ENCODE results near the gene AGXT. TPM values are rescaled to one million over a fixed set of nuclear protein-coding genes. Genes with fewer than 3 reads are reported as not detected.

The AGXT gene
- total RNA-seq, 4 donors from 2014 or later, result 0.80 TPM; not detected in 3

DNA sequence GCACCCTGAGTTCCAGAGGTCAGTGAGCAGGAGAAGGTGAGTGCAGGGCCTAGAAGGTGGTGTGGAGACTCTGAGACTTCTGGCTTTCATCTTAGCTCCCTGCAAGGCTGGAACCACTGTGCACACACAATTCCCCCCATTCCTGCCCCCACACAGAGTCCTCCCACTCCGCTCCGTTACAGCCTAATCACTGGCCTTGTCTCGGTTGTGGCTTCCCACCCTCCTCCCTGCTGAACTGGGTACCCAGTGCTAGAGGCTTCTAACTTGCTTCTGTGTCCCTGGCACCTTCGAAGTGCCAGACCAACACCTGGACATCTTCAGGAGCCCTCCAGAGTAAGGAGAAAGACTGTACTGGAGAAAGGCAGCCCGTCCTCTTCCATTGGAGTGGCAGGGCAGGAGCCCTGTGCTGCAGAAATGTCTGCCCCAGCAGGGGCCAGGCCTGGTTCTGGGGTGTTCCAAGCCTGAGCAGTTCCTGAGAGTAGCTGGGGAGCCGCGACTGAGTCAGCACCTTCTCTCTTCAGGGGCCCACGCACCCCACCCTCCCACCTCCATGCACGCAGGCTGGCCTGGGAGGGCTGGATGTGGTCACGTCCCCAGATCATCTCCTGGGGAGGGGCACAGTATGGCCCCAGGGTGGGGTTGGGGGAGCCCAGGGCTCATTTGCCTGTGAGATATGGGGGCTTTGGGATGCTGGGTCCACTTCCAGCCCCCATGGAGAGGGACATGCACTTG, 60.9 kb downstream of the AGXT start:
- 79% methylated on average over 9 of the region's 10 CpGs for WGBS
- peak; percentile 28 to 62 for DNase-seq (ENCODE audit: low spot score in 2 of 2)

More for the DNA sequence above, 60.9 kb downstream of the AGXT start:
- Histone ChIP-seq H3K4me1 (no peaks in the 10 kb centered on the region), H3K9me3 (no peaks in the 10 kb centered on the region), H3K27me3 (peaks cover 3% of the 10 kb centered on the region), H3K27ac (no peak overlapping the region), H3K36me3 (no peaks in the 10 kb centered on the region), H3K4me3 (no peak overlapping the region)
- TF ChIP-seq EP300 (IDR thresholded peaks at IDR 0.05) (no peak), POLR2A (IDR thresholded peaks at IDR 0.05) (no peak), POLR2AphosphoS5 (IDR thresholded peaks at IDR 0.05) (no peak)
- TF ChIP-seq, protein P1, sequence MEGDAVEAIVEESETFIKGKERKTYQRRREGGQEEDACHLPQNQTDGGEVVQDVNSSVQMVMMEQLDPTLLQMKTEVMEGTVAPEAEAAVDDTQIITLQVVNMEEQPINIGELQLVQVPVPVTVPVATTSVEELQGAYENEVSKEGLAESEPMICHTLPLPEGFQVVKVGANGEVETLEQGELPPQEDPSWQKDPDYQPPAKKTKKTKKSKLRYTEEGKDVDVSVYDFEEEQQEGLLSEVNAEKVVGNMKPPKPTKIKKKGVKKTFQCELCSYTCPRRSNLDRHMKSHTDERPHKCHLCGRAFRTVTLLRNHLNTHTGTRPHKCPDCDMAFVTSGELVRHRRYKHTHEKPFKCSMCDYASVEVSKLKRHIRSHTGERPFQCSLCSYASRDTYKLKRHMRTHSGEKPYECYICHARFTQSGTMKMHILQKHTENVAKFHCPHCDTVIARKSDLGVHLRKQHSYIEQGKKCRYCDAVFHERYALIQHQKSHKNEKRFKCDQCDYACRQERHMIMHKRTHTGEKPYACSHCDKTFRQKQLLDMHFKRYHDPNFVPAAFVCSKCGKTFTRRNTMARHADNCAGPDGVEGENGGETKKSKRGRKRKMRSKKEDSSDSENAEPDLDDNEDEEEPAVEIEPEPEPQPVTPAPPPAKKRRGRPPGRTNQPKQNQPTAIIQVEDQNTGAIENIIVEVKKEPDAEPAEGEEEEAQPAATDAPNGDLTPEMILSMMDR (IDR thresholded peaks at IDR 0.05), result no peak

Other genes with a start within 250 kb of the AGXT start
- gene GPR35, start 243.3 kb upstream of the AGXT start, total RNA-seq, result 1 to 10 TPM; 1.4 to 7.5 (median 2.5) TPM
- gene AQP12B, start 185.9 kb upstream of the AGXT start, total RNA-seq, result not detected
- not detected for gene AQP12A, start 177.0 kb upstream of the AGXT start, total RNA-seq
- 10 to 100 TPM in 1 of 4 donors, 1 to 10 TPM in 3; 2.9 to 15.9 (median 3.2) TPM for gene KIF1A, start 48.6 kb upstream of the AGXT start, total RNA-seq
- gene MAB21L4, start 27.3 kb downstream of the AGXT start, total RNA-seq, result 10 to 100 TPM; 28.7 to 97.5 (median 69.2) TPM
- gene CROCC2, start 37.5 kb downstream of the AGXT start, total RNA-seq, result not detected
- 10 to 100 TPM in 3 of 4 donors, 1 to 10 TPM in 1; 5.6 to 31.9 (median 13.2) TPM for gene SNED1, start 129.8 kb downstream of the AGXT start, total RNA-seq
- 10 to 100 TPM; 30.0 to 81.8 (median 52.4) TPM for gene MTERF4, start 233.5 kb downstream of the AGXT start, total RNA-seq